SHP77 treated with DMSO at 0.1 percent for 48 hours (cell line): ENCODE data around the gene WDR77.

ENCODE experiments used
- DNase-seq: peaks from one replicate; lab custom pipeline; 2025; lab: John Stamatoyannopoulos, UW

The WDR77 gene

DNA sequence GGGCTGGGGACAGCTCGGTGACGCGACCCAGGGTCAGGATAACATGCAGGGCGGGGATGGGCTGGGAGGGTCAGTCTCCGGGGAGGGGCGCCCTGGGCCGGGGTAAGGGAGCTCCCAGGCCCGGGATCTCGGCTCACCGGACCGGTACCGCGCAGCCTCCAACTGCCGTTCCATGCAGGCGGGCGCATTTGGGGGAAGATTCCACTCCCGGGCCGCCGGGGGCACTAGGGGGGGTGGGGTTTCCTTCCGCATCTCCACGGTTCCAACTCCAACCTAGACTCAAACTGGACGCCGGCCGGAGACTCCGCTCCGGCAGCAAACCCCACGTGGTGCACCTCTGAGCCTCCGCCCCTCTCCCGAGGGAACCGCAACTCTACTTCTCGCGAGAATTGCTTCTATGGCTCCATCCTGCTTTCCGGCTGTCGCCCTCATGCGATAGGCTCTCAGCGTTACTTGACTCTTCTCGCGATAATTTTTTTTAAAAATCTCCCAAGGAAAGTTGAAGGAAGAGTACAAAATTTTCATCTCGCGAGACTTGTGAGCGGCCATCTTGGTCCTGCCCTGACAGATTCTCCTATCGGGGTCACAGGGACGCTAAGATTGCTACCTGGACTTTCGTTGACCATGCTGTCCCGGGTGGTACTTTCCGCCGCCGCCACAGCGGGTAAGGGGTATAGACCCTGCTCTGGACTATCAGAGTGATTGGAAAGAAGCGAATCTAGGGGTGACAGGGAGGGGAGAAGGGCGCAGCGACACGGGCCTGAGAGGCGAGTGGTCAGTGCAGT, at the start of gene WDR77, which contains the start of gene ATP5PB:
TSS of gene WDR77 (minus strand) at position 339 of the 785 bp plus-strand sequence. CDS start at position 252, 87 bp downstream.
TSS of gene ATP5PB (plus strand) at position 547 of the 785 bp plus-strand sequence. CDS start at position 625, 78 bp downstream.
- peak; percentile 98 for DNase-seq

DNA sequence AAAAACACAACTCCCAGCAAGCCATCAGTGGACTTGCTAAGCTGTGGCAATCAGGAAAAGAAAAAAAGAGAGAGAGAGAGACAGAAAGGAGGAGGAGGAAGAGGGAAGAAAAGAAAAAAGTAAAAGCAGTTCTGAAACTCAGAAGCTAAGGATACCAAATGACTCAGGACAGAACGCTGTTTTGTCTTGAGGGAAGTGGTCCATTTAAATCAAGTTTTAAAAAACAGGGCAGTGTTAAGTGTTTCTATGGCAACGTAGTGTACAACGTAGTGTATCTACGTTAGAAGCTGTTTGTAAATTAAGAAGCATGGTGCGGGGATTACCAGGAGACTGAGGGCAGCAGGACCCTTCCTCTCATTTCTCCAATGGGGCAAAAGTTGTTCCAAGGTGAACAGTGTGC, 48.5 kb upstream of the WDR77 start:
- no peak for DNase-seq

DNA sequence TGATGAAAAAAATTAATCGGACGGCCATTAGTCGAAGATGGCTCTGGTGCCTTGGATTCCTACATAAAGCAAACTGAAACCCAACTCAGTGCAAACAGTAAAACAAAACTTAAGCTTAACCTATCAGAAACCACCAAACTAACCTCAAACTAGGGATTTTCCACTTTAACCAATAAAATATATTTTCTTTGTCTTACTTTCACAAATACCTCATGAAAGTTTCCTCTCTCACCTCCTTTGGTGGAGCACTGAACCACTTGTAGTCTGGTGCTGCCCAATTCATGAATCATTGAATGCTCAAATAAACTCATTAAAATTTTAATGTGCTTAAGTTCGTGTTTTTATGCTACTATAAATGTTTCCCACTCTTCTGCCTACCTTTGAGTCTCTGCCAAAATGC, 47.3 kb upstream of the WDR77 start:
- DNase-seq, result no peak

DNA sequence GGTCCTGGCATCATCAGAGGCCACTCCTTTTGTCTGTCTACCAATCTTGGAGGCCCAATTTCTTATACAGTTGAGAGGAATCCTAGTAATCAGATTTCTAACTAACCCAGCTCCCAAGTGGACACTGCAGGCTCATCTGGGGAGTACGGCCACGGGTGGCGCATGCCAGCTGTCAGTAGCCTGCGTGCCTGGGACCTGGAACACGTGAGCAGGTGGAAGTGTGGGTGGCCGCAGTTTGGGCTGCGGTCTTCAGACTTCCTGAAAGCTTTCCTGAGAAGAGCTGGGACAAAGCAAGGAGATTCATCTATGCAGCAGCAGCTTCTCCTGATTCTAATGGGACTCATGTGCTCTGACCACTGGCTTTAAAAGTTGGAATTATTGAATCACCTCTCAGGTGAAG, 42.0 kb upstream of the WDR77 start:
- no peak for DNase-seq

DNA sequence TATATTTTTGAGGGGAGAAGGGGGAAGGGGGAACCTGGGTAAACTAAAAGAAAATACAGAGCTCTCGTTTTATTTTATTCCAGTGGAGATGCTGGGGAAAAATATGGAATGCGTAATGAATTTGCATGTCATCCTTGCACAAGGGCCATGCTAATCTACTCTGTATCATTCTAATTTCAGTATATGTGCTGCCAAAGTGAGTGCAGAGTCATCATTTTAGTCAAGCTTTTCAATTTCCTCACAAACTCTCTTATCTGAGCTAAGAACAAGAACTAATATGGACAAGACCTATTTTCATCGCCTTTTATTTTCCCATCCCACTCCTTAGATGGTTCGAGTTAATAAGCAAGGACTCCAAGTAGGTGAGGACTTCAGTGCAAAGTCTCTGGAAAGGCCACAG, 41.2 kb upstream of the WDR77 start:
- no peak for DNase-seq

DNA sequence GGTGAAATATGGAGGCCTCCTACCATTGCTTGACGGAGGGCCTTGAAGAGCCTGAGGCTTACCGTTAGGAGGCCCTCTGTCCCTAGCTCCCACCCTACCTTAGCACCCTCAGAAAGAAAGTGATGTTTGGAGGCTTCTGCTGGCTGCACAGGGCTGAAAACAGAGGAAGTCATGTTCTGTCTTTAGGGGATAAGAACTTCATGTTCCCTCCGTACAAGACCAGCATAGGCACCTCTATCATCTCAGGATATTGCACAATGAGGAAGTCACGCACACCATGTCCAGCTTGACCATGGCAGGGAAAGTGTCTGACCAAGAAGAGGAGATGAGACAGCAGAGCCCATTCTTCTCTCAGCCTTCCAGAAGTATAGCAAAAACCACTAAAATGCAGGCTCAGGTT, 40.5 kb upstream of the WDR77 start:
- no peak for DNase-seq

DNA sequence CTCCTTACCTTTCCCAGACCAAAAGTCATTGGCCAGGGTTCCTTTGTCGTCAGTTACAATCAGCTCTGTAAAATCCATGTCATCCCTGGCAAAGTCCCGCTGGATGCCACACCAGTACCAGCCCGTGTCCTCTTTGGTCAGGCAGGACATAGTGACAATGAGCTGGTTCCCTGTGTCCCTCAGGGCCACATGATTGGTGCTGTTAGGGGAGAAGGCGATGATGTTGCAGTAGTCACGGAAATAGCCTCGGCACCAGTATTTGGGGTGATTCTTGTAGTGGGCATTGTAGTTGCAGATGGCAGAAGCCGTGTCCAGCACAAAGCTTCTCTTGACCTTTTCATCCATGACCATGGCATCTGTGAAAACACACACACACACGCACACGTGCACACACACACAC, 39.6 kb upstream of the WDR77 start:
- no peak for DNase-seq

DNA sequence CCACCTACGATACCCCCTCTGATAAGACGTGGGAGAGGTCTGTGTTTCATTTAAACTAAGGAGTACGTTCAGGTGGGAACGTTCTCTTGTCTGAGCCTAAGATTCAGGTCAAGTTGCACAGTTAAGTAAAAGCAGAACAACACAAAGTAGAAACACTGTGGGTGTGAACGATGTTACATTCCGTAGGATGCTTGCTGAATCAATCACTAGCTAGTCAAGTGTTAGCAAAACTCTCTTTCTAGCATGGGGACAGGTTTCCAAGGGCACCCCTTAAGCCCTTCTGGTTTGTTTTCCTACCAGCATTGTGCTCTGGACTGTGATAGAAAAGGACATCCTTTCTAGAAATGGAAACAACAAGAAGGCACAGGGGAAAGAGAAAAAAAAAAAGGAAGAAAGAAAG, 38.1 kb upstream of the WDR77 start:
- no peak for DNase-seq

DNA sequence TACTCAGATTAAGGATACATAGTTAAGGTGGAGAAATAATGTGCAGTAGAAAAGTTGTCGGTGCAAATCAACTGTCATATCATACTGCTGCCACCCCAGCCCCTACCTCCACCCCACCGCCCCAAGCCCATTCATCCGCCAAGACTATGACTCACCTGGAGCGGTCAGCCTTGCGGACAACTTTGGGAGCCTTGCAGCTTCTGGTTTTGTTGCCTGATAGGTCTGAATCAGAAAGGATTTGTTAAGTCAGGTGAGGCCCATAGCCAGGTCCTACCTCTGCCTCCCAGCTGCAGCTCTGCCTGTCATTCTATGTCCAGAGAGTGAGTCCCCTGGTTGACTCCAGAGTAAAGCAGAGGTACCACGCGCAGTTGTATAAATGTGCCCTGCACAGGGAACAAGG, 37.4 kb upstream of the WDR77 start:
- DNase-seq, result no peak

DNA sequence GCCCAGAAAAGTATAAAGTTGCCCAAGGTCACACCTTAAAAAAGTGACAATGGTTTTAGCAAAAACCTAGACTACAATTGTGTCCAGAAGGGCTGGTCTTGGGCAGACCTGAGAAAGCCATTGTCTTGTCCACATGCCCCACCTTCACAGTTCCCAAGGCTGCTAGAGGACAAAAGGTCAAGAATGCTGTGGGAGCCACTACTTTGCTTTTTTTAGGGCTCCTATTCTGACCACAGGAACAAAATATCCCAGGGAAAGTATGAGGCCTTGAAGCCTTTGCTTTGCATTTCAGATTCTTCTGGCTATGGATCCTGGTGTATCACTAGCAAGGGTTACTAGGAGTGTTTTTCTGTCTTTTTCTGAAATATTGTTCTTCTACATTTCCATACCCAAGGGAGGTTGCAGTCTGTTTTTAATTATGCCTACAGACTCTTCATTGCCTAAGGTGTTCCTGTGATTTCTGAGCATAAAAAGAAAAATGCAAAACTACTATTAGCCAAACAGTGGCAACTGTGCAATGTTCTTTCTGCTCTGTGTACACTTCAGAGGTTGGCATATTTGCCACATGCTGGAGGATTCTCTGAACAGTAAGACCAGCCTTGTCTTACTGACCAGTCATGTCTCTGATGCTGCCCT, 35.5 kb upstream of the WDR77 start:
- no peak for DNase-seq

DNA sequence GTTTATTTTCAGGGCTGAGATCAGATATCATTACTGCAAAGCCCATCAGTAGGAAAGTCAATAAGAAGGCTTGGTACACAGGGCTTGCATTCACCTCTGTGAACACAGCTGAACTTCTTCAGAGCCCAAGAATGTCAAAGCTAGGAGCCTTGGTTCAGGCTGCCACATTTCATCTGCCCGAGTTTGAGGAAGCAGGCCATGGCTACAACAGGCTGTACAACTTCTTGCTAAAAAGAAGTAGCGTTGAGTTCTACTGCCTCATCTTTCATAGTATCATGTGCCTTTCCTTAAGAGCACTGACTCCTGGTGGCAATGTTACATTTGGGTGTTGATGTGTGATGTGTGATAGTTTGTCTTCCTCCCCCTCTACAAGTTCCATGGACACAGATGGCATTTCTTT, 34.8 kb upstream of the WDR77 start:
- DNase-seq, result no peak

DNA sequence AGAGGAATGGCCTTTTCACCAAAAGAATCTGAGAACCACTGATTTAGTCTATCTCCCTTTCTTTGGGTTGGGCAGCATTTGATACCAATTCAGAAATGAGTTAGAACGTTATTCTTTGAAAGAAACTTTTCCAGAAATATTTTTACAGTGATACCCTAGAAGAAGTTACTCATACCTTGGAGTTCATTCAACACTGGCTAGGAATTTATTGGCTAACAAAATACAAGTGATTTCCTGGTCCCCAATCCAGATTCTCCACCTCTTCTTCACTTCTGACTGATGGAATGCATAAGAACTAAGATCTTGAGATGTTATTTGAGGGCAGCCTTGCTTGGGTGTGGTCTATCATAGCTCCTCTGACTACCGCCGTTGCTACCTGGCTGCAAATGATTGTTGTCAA, 34.1 kb upstream of the WDR77 start:
- DNase-seq, result no peak

DNA sequence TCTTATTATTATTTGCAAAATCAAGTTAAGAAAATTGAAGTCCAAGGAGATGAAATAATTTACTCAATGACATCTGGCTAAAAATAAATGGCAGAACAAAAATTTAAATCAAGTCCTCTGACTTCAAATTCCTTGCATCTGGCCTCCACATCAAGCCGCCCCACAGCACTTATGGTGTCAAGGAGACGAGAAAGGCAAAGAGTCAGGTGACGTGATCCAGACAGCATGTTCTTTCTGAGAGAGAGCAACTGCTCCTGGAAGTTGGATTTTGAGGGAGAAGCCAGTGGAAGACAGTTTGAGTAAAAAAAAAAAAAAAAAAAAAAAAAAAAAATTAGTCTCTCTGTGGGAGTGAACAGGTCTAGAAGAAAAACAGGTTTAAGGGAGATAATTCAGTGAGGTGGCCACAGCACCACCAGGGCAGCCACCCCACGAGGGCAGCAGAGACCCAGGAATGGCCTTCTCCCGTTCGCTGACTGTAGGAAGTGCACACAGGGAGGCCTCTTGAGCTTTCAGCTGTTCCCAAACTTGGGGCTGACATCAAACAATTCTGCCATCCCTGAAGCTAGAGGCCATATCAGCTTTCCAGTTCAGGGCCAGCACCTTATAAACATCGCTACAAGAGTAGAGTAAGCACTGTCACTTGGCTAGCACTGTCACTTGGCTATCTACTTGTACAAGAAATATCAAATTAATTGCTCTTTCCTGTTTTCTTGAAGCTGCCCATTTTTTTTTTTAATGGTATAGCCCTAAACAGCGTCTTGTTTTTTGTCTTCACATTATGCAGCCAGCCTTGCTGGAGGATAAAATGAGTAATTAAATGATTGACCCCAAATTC, 32.5 kb upstream of the WDR77 start:
- peak; percentile 44 for DNase-seq

DNA sequence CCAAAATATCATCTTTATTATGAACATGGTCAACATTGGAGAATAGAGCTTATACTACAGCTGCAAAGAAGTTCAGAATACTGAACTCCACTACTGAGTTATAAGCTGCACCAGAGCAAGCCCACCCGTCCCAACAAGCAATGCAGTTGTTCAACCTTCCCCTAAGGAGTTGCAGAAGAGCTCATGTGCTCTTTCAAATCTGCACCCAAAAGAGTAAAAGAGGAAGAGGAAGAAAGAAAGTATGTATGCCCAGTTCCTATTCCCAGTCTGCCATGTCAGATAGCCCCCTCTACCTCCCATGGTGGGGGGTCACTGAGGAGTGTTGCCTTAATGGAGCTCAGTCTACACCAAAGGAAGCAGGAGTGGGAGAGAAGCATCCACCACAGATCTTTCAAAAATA, 31.6 kb upstream of the WDR77 start:
- DNase-seq, result no peak

DNA sequence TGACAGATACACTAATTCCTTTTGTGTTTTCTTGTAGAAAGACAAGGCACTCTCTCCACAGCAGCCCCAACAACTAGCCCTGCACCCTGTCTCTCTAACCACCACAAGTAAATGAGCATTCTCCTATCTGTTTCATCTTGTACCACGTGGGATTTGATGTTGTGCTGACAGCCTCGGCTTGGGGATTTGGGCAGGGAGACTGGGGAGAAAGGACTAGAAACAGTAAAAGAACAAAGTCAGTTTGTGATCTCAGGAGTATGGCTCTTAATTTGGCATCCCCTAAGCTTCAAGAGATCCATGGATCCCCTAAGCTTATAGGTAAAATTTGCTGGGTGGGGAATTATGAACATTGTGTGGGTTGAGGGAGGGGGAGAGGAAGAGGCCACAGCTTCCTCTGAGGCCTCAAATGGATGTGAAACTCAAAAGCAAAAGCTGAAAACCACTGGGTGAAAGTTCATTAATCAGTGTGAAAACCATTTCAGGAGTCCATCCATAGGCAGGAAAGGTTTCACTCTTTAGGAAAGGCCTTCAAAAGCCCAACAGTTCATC, 27.8 kb upstream of the WDR77 start:
- no peak for DNase-seq

DNA sequence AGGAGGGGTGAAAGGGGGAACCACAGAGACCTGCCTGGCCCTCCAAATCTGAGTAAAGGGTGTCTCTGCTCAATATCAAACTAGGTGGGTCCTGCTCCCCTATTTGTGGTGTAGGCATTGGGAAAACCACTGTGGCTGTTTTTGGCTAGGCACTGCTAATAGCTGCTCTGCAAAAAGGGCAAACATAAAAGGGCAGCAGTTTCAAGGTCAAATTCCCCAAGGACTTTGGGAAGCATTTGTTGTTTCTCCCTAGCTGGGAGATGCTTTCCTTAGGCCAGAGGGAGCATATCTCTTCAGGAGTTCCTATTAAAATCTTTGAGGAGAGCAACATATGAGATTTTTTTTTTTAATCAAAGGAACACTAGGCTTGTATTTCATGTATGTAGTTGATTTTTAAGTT, 27.2 kb upstream of the WDR77 start:
- no peak for DNase-seq

DNA sequence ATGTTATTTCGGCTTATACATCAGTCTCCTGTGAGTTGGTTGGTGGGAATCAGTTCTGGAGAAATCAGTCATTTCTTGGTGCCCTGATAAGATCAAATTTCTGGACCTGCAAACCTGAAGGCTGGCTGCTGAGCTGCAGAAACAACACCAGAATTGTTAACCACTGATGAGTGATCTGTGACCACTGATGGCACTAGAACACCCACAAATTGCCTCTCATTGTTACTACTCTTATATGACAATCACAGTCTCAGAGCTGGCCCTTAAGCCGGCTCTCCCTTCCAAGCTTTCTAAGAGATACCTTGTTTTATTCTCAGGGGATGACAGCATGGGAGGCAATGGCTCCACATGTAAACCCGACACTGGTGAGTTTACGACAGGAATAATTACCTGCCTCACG, 26.6 kb upstream of the WDR77 start:
- no peak for DNase-seq

DNA sequence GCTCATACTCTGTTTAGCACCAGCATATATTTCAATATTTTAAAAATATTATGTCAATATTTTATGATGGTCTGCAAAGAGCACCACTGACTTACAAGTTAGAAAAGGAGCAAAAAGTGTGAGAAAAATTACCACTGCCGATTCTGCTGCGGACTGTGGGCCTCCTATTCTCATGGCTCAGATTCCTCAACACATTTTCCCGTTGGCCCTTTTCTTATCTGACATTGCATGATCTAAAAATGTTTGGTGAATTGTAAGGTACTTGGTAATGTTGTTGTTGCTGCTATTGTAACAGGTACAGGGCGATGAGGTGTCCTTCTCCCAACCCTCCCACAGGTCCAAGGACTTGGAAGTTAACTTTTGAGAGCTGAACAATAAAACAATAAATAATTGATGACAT, 25.5 kb upstream of the WDR77 start:
- DNase-seq, result no peak

DNA sequence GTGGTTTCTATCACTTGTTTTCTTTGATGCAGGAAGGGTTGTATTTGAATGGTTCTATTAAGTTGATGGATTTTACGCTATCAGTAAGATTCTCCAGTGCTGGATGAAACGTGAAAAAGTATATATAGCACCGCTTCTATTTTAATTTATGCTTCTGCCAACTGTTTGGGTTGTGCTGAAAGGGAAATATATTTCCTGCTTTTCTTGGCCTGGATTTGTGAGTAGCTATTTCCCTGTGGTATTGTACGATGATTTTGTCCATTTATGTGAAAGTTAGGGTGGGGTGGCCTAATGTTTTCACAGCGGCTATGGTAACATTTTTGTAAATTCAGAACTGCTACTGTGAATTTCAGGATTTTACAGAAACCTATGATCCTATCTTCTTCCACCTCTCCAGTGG, 25.1 kb upstream of the WDR77 start:
- no peak for DNase-seq

DNA sequence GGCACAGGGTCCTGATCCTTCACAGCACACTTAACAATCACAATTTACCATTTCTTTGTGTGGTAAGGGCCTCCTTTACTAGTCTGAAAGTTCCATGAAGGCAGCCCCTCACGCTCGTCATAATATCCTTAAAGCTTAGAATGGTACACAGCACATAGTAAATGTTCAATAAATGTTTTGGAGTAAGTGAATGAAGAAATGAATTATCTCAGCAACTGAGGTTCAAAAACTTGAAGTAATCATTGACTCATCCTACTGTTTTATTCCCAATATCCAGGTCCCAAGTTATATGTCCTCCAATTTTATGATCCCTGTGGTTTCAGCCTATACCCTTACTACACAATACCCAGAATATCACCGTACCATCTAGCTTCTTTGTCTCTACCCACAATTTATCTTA, 22.5 kb upstream of the WDR77 start:
- no peak for DNase-seq

DNA sequence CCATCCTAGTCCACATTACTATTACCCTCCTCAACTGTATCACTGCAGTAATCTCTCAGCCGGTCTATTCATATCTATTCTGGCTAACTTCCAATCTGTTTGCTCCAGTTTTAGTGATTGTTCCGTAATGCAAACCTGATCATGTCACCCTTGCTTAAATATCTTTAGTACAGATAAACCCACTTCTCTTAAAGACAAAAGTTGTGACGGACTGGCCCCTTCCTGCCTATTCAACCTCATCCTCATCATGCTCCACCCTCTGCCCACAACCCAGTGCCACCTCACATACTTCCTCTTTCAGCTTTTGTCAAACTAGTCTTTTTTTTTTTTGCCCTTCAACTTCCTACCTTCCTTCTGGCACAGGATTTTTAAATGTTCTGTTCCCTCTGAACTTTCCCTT, 22.0 kb upstream of the WDR77 start:
- DNase-seq, result no peak

DNA sequence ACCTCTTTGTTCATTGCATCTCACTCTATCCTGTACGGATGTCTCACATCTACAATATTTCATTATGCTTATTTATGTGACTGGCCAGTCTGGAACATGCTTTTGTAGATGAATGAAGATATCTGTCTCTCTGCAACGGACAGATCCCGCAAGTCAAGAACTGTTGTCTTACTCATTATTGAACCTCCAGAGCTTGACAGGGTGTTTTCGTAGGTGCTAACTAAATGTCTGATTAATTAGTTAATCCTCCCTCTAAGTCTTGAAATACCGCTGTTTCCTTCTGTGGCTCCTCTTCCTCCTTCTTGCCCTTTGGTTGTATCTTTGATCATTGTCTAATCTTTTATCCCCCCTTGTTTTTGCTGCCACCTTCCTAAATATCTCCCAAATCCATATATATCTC, 21.5 kb upstream of the WDR77 start:
- no peak for DNase-seq

DNA sequence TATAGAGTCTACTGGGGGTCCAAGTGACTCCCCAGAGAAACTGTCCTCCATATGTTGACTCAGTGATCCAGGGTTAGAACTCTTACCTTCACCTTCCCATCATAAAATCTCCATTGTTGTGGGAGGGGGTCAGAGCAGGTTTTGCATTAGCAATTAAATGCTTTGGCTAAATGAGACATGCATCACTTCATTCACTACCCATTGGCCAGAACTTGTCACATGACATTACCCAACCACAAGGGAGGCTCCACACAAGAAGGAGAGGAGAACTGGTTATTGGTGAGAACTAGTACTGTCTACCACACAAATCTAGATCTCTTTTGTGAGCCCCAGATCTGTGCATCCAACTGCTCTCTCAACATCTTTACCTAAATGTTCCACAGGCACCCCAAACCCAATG, 20.5 kb upstream of the WDR77 start:
- no peak for DNase-seq
